ENCODE measurements around the gene MIER3. TPM values are rescaled to one million over a fixed set of nuclear protein-coding genes. Genes with fewer than 3 reads are reported as not detected.
A peak's percentile ranks its signal among the peaks of the same experiment; 100 is the strongest.

The MIER3 gene
- total and polyA plus RNA-seq, 2 of the 13 experiments (the other 11 are each of a cell fraction or from before 2014, with no cell fraction given): 14.6 to 38.8 TPM

DNA sequence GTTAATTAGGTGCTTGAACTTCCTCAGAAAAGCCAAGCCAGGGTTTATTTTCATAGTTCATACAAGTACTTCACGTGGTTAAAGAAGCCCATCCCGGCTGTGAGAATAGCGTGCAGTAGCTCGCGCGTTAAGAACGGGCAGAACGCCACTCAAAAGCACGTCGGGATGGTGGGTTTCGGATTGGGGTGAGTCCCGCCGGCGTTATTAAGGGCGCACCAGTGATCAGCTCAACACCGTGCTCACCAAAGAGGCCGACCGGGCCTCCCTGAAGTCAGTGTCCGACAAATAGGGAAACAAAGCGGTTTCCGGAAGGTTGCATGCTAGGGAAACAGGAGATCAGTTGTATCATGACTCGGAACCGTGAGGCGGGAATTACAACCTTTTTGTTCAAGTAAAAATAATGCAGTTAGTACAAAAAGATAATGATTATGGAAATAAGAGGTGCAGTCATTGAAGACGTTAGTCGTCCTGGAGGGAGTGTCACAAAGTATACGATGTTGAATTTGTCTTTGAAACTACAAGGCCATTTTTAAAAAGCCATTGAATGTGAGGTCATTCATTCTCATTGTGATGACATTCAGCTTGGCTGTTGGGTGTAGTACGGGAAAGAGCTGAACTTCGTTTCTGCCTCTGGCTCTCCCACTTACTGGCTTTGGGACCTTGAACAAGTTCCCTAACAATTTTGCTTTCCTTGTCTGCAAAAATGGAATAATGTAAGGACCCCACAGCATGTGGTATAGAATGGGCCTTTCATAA, 41.5 kb downstream of the MIER3 start (continued):
- peak; percentile 64; the same call in 1 of the 2 replicates for TF ChIP-seq NRL (CRISPR knock-in tag; IDR thresholded peaks at IDR 0.05; ENCODE audit: borderline replicate concordance)
- TF ChIP-seq ZNF616 (CRISPR knock-in tag; IDR thresholded peaks at IDR 0.05; ENCODE audit: low read depth): no peak
- TF ChIP-seq ZNF614 (CRISPR knock-in tag; IDR thresholded peaks at IDR 0.05; ENCODE audit: borderline replicate concordance): no peak; the same call in 1 of the 2 replicates
- 0 out of 2 replicates have a peak, but pooled peaks have one; percentile 21 for TF ChIP-seq ZNF34 (CRISPR knock-in tag; IDR thresholded peaks at IDR 0.05; ENCODE audit: borderline replicate concordance)
- TF ChIP-seq TFDP1 (CRISPR knock-in tag; IDR thresholded peaks at IDR 0.05; ENCODE audit: borderline replicate concordance): no peak
- TF ChIP-seq TFDP2 (CRISPR knock-in tag; IDR thresholded peaks at IDR 0.05): no peak; the same call in 1 of the 2 replicates
- TF ChIP-seq FOXO4 (CRISPR knock-in tag; conservative IDR thresholded peaks at IDR 0.05): 0 out of 2 replicates have a peak, but pooled peaks have one; percentile 37
- no peak for TF ChIP-seq KDM1A (CRISPR knock-in tag; IDR thresholded peaks at IDR 0.05)
- TF ChIP-seq MEF2D (CRISPR knock-in tag; IDR thresholded peaks at IDR 0.05): peak; percentile 61; the same call in 1 of the 2 replicates
- TF ChIP-seq ZNF678 (CRISPR knock-in tag; IDR thresholded peaks at IDR 0.05): no peak
- 0 out of 2 replicates have a peak, but pooled peaks have one; percentile 2 for TF ChIP-seq KLF11 (CRISPR knock-in tag; IDR thresholded peaks at IDR 0.05)
- TF ChIP-seq DMAP1 (CRISPR knock-in tag; IDR thresholded peaks at IDR 0.05): peak; percentile 67
- TF ChIP-seq FOXO1 (CRISPR knock-in tag; IDR thresholded peaks at IDR 0.05): no peak
- no peak for TF ChIP-seq ZNF460 (CRISPR knock-in tag; IDR thresholded peaks at IDR 0.05; ENCODE audit: borderline replicate concordance)
- no peak for TF ChIP-seq SKI (IDR thresholded peaks at IDR 0.05; ENCODE audit: partially characterized antibody)
- TF ChIP-seq SAP130 (CRISPR knock-in tag; IDR thresholded peaks at IDR 0.05; ENCODE audit: low read depth): peak; percentile 73; the same call in 1 of the 2 replicates
- 0 out of 2 replicates have a peak, but pooled peaks have one; percentile 36 for TF ChIP-seq BORCS8-MEF2B (CRISPR knock-in tag; IDR thresholded peaks at IDR 0.05)
- TF ChIP-seq, protein P1, sequence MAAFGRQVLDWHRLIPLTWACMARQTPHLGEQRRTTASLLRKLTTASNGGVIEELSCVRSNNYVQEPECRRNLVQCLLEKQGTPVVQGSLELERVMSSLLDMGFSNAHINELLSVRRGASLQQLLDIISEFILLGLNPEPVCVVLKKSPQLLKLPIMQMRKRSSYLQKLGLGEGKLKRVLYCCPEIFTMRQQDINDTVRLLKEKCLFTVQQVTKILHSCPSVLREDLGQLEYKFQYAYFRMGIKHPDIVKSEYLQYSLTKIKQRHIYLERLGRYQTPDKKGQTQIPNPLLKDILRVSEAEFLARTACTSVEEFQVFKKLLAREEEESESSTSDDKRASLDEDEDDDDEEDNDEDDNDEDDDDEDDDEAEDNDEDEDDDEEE (CRISPR knock-in tag; IDR thresholded peaks at IDR 0.05): no peak
- TF ChIP-seq GABPA (IDR thresholded peaks at IDR 0.05; ENCODE audit: low read depth, low read length): peak; percentile 29; the same call in 1 of the 2 replicates
- TF ChIP-seq GABPA (CRISPR knock-in tag; IDR thresholded peaks at IDR 0.05; ENCODE audit: low read depth): peak; percentile 52; the same call in 1 of the 2 replicates
- no peak for TF ChIP-seq ZSCAN30 (CRISPR knock-in tag; IDR thresholded peaks at IDR 0.05)
- TF ChIP-seq RFXAP (CRISPR knock-in tag; IDR thresholded peaks at IDR 0.05; ENCODE audit: borderline replicate concordance): no peak
- TF ChIP-seq XRCC5 (optimal IDR thresholded peaks at IDR 0.05; ENCODE audit: low read length): no peak
- TF ChIP-seq ZNF292 (CRISPR knock-in tag; IDR thresholded peaks at IDR 0.05; ENCODE audit: borderline replicate concordance, low read depth): peak; percentile 19; the same call in 1 of the 2 replicates
- TF ChIP-seq ZNF567 (CRISPR knock-in tag; IDR thresholded peaks at IDR 0.05; ENCODE audit: borderline replicate concordance): no peak
